GM12891 (cell line): Measurements from ENCODE around the gene AFF3.

ENCODE experiments used
- POLR2AphosphoS5 ChIP-seq: IDR thresholded peaks from 2 replicates; pipeline ENCODE4 v1.6.1; 2011; ENCODE audit warnings: low read depth, low read length, control low read depth
- TAF1 ChIP-seq: IDR thresholded peaks from 2 replicates; pipeline ENCODE4 v1.6.1; 2011; ENCODE audit warnings: low read depth, low read length, control low read depth

GRCh38 chr2:100142393-100142792 is at the start of gene AFF3:
- TF ChIP-seq TAF1 (peak; percentile 67; the same call in 1 of the 2 replicates), POLR2AphosphoS5 (peak; percentile 92)
